Peyer's patch (tissue), 4 donors: ENCODE measurements around the gene KISS1R. TPM values are rescaled to one million over a fixed set of nuclear protein-coding genes. Genes with fewer than 3 reads are reported as not detected.

Experiments used
- DNase-seq, 3 donors: peaks; one replicate each; pipeline ENCODE4 v3.0.0-alpha.2; 2017 to 2019
- H3K27ac ChIP-seq, 4 donors: fragments of 200-600 bp; sonication (generic); one replicate each; pipeline ENCODE4 v1.5.1; 2016 to 2019
- H3K27me3 ChIP-seq, 2 donors: fragments of 200-600 bp; sonication (generic); one replicate each; pipeline ENCODE4 v1.5.1; 2019
- H3K36me3 ChIP-seq, 3 donors: fragments of 200-600 bp; sonication (generic); one replicate each; pipeline ENCODE4 v1.5.1; 2016 to 2019
- H3K4me1 ChIP-seq, 4 donors: fragments of 200-600 bp; sonication (generic); one replicate each; pipeline ENCODE4 v1.5.1; 2016 to 2019
- H3K4me3 ChIP-seq, 4 donors: fragments of 200-600 bp; sonication (generic); 1 replicate in 3 of 4; 2 replicates in 1 of 4; pipeline ENCODE4 v1.5.1; 2016 to 2019; ENCODE audit warnings: mild to moderate bottlenecking in 1 of 4
- H3K9me3 ChIP-seq, 4 donors: fragments of 200-600 bp; sonication (generic); one replicate each; pipeline ENCODE4 v1.5.1; 2016 to 2019; ENCODE audit warnings: mild to moderate bottlenecking in 1 of 4
- CTCF ChIP-seq, 6 experiments: fragments of 450-650 bp in 4 of 6; fragments of 200-600 bp in 2 of 6; sonication (generic) in 1 of 6; IDR thresholded peaks; one replicate each; pipeline ENCODE4 v1.5.1; 2017 to 2019; ENCODE audit warnings: antibody characterized with exemption in 6 of 6, mild to moderate bottlenecking in 3 of 6, moderate library complexity in 1 of 6
- POLR2A ChIP-seq, 2 donors: fragments of 450-650 bp; IDR thresholded peaks; one replicate each; pipeline ENCODE4 v1.5.1; 2017; ENCODE audit warnings: antibody characterized with exemption in 2 of 2, mild to moderate bottlenecking in 2 of 2, moderate library complexity in 2 of 2
- total RNA-seq, 4 donors: library from RNA; depleted of rRNA; stranded (reverse); fragments of >200 nt; gene quantifications; one replicate each; pipeline ENCODE4 v1.1.0, GENCODE V29; 2016

KISS1R gene
- total RNA-seq: not detected

GRCh38 chr19:917323-918151, at the start of gene KISS1R:
KISS1R (plus strand) TSS chr19:917333; CDS start chr19:917503, 170 bp downstream.
- Histone ChIP-seq H3K4me1 (peaks cover 6 to 45% (median 34%) of the 10 kb centered on the region in 4 donors), H3K9me3 (no peaks in the 10 kb centered on the region), H3K36me3 (no peaks in the 10 kb centered on the region), H3K27me3 (peaks cover 0 to 45% of the 10 kb centered on the region in 2 donors), H3K27ac (peak within 1 kb of the TSS in 1 of 4 donors; percentile 18), H3K4me3 (peak within 1 kb of the TSS; percentile 5 to 46 (median 40))
- TF ChIP-seq POLR2A (IDR thresholded peaks at IDR 0.05) (no peak), CTCF (IDR thresholded peaks at IDR 0.05) (peak; percentile 42 to 61 (median 53))
- peak in 2 of 3 donors; percentile 71 to 80 for DNase-seq

GRCh38 chr19:867855-868457, 49.2 kb upstream of the KISS1R start:
- Histone ChIP-seq H3K36me3 (peaks cover 0 to 24% (median 0%) of the 10 kb centered on the region in 3 donors), H3K27ac (no peak overlapping the region)

GRCh38 chr19:868458-869244, 48.5 kb upstream of the KISS1R start:
- TF ChIP-seq POLR2A (IDR thresholded peaks at IDR 0.05) (no peak), CTCF (IDR thresholded peaks at IDR 0.05) (no peak)
- Histone ChIP-seq H3K4me3 (no peak overlapping the region), H3K36me3 (peaks cover 0 to 28% (median 0%) of the 10 kb centered on the region in 3 donors), H3K27ac (peak overlapping the region; percentile 52 to 81 (median 75)), H3K27me3 (no peaks in the 10 kb centered on the region), H3K4me1 (peaks cover 3 to 11% (median 7%) of the 10 kb centered on the region in 4 donors), H3K9me3 (no peaks in the 10 kb centered on the region)
- no peak for DNase-seq

More at GRCh38 chr19:867855-868457, 49.2 kb upstream of the KISS1R start:
- no peak for DNase-seq
- H3K4me1 ChIP-seq: peaks cover 5 to 18% (median 7%) of the 10 kb centered on the region in 4 donors
- no peaks in the 10 kb centered on the region for H3K9me3 ChIP-seq
- no peak overlapping the region for H3K4me3 ChIP-seq
- no peaks in the 10 kb centered on the region for H3K27me3 ChIP-seq
- no peak for TF ChIP-seq POLR2A (IDR thresholded peaks at IDR 0.05)
- no peak for TF ChIP-seq CTCF (IDR thresholded peaks at IDR 0.05)

- peak in 1 of 3 donors; percentile 76 for DNase-seq
- H3K9me3 ChIP-seq: no peaks in the 10 kb centered on the region
- H3K27me3 ChIP-seq: no peaks in the 10 kb centered on the region
- H3K4me3 ChIP-seq: no peak overlapping the region
- H3K4me1 ChIP-seq: peaks cover 0 to 10% (median 7%) of the 10 kb centered on the region in 4 donors
- peaks cover 0 to 36% (median 0%) of the 10 kb centered on the region in 3 donors for H3K36me3 ChIP-seq
- H3K27ac ChIP-seq: peak overlapping the region; percentile 57 to 81 (median 75)
- TF ChIP-seq POLR2A (IDR thresholded peaks at IDR 0.05): no peak
- no peak for TF ChIP-seq CTCF (IDR thresholded peaks at IDR 0.05)
Observed at GRCh38 chr19:869245-870177, 47.6 kb upstream of the KISS1R start.
